Fibroblast of lung (primary cell): ENCODE results near the gene GUCY2D. TPM values are rescaled to one million over a fixed set of nuclear protein-coding genes. Genes with fewer than 3 reads are reported as not detected.
"Not testable (repeated sequence)": the region's sequence is repeated elsewhere in the genome, so short reads cannot be mapped to it uniquely, and the experiment has no call there.

Experiments used
- DNase-seq, 2 donors: peaks; one replicate each; pipeline versions ENCODE4 v3.0.0 to v3.0.0-alpha.2; 2010; ENCODE audit warnings: low read depth in 2 of 2
- H2AFZ ChIP-seq: 2 replicates; pipeline ENCODE4 v1.5.1; 2012; ENCODE audit warnings: low read length, control low read depth, inconsistent platforms
- H3K27ac ChIP-seq: 2 replicates; pipeline ENCODE4 v1.5.1; 2011; ENCODE audit warnings: low read length, control low read depth; ENCODE audit not compliant: insufficient read depth
- H3K27me3 ChIP-seq: 2 replicates; pipeline ENCODE4 v1.5.1; 2011; ENCODE audit warnings: mild to moderate bottlenecking, low read length; ENCODE audit not compliant: control insufficient read depth, insufficient read depth
- H3K36me3 ChIP-seq: 2 replicates; pipeline ENCODE4 v1.5.1; 2011; ENCODE audit warnings: low read length; ENCODE audit not compliant: control insufficient read depth, insufficient read depth
- H3K4me1 ChIP-seq: 2 replicates; pipeline ENCODE4 v1.5.1; 2011; ENCODE audit warnings: low read length; ENCODE audit not compliant: control insufficient read depth, insufficient read depth; ENCODE audit errors: extremely low read depth
- H3K4me2 ChIP-seq: 2 replicates; pipeline ENCODE4 v1.5.1; 2011; ENCODE audit warnings: low read length, control low read depth; ENCODE audit not compliant: insufficient read depth; ENCODE audit errors: extremely low read depth
- H3K4me3 ChIP-seq, 4 experiments: fragments of 200-600 bp in 1 of 4; sonication (generic) in 1 of 4; replicated peaks in 1 of 4; 2 replicates each; pipeline ENCODE4 v1.5.1; 2011 to 2016; ENCODE audit warnings: low read length in 4 of 4, low read depth in 3 of 4, mild to moderate bottlenecking in 3 of 4, control low read depth in 2 of 4, inconsistent platforms in 1 of 4, mixed read lengths in 1 of 4; ENCODE audit not compliant: insufficient read depth in 1 of 4; ENCODE audit errors: control extremely low read depth in 1 of 4
- H3K79me2 ChIP-seq: 2 replicates; pipeline ENCODE4 v1.5.1; 2012; ENCODE audit warnings: mild to moderate bottlenecking, low read length, inconsistent platforms; ENCODE audit not compliant: control insufficient read depth, insufficient read depth
- H3K9ac ChIP-seq: 2 replicates; pipeline ENCODE4 v1.5.1; 2011; ENCODE audit warnings: mild to moderate bottlenecking, low read length, control low read depth; ENCODE audit not compliant: insufficient read depth
- H3K9me3 ChIP-seq: 2 replicates; pipeline ENCODE4 v1.5.1; 2012; ENCODE audit warnings: low read depth, low read length; ENCODE audit not compliant: control insufficient read depth, insufficient read depth
- H4K20me1 ChIP-seq: 2 replicates; pipeline ENCODE4 v1.5.1; 2011; ENCODE audit warnings: low read length; ENCODE audit not compliant: control insufficient read depth, insufficient read depth; ENCODE audit errors: extremely low read depth
- CTCF ChIP-seq, 2 donors: IDR thresholded peaks in 1 of 2; conservative IDR thresholded peaks in 1 of 2; 1 replicate in 1 of 2; 2 replicates in 1 of 2; pipeline ENCODE4 v1.5.1; 2011 to 2012; ENCODE audit warnings: low read length in 2 of 2, control low read depth in 1 of 2, inconsistent platforms in 1 of 2, low read depth in 1 of 2, mild to moderate bottlenecking in 1 of 2
- EZH2 ChIP-seq: IDR thresholded peaks from 2 replicates; pipeline ENCODE4 v1.5.1; 2012; ENCODE audit warnings: low read length, control low read depth, mild to moderate bottlenecking; ENCODE audit errors: missing control alignments
- polyA plus RNA-seq, 2 donors: library from polyadenylated mRNA; depleted of rRNA in 1 of 2; stranded (reverse) in 1 of 2; unstranded in 1 of 2; fragments of >200 nt; gene quantifications; 2 replicates each; pipeline ENCODE4 v1.2.1, GENCODE V29; 2011 to 2012; ENCODE audit warnings: missing spikeins in 1 of 2
- total RNA-seq: library from RNA; depleted of rRNA; stranded (reverse); fragments of >200 nt; gene quantifications from 2 replicates; pipeline ENCODE4 v1.2.1, GENCODE V29; 2014

Gene GUCY2D
- total and polyA plus RNA-seq, 2 donors (not counting 1 experiment from before 2014, with no cell fraction given) = not detected

- peak; percentile 47 to 74 for DNase-seq
- no peak overlapping the region for H3K27ac ChIP-seq
- H3K4me3 ChIP-seq = no peak overlapping the region
- no peaks in the 10 kb centered on the region for H4K20me1 ChIP-seq
- H3K27me3 ChIP-seq = peaks cover 56% of the 10 kb centered on the region
- peak; percentile 61 to 62 for TF ChIP-seq CTCF (conservative IDR thresholded peaks at IDR 0.05 in 1 of 2, IDR thresholded peaks at IDR 0.05 in 1 of 2; ENCODE audit: low read depth in 1 of 2, low read length in 2 of 2)
- TF ChIP-seq EZH2 = no peak
- no peaks in the 10 kb centered on the region for H3K36me3 ChIP-seq
- no peak overlapping the region for H2AFZ ChIP-seq
- no peaks in the 10 kb centered on the region for H3K4me1 ChIP-seq
- no peaks in the 10 kb centered on the region for H3K9me3 ChIP-seq
- no peaks in the 10 kb centered on the region for H3K79me2 ChIP-seq
- H3K4me2 ChIP-seq = no peak overlapping the region
- no peak overlapping the region for H3K9ac ChIP-seq
Observed at GRCh38 chr17:8060274-8060673, 57.9 kb downstream of the GUCY2D start.

GRCh38 chr17:8061851-8062250 is 59.4 kb downstream of the GUCY2D start:
- not testable (repeated sequence) for H4K20me1 ChIP-seq, H2AFZ ChIP-seq, H3K36me3 ChIP-seq, H3K79me2 ChIP-seq, H3K4me2 ChIP-seq, H3K4me1 ChIP-seq, DNase-seq, H3K27ac ChIP-seq, H3K9ac ChIP-seq, H3K4me3 ChIP-seq, H3K9me3 ChIP-seq
- peaks cover 58% of the 10 kb centered on the region for H3K27me3 ChIP-seq

GRCh38 chr17:8062435-8062806 is 60.0 kb downstream of the GUCY2D start:
- DNase-seq = peak; percentile 35 to 42
- TF ChIP-seq EZH2 = no peak
- TF ChIP-seq CTCF (conservative IDR thresholded peaks at IDR 0.05 in 1 of 2, IDR thresholded peaks at IDR 0.05 in 1 of 2; ENCODE audit: low read depth in 1 of 2, low read length in 2 of 2) = no peak

More at GRCh38 chr17:8062435-8062806, 60.0 kb downstream of the GUCY2D start:
- Histone ChIP-seq H3K9me3 (no peaks in the 10 kb centered on the region), H3K27ac (no peak overlapping the region), H3K4me3 (no peak overlapping the region), H3K4me2 (no peak overlapping the region), H3K36me3 (no peaks in the 10 kb centered on the region), H3K27me3 (peaks cover 59% of the 10 kb centered on the region), H4K20me1 (no peaks in the 10 kb centered on the region), H3K4me1 (no peaks in the 10 kb centered on the region), H3K79me2 (no peaks in the 10 kb centered on the region), H2AFZ (no peak overlapping the region), H3K9ac (no peak overlapping the region)
